ENCODE data around the gene SYT11.

- TF ChIP-seq POLR2A (conservative IDR thresholded peaks at IDR 0.05): peak; percentile 74
- no peak for TF ChIP-seq USF1 (CRISPR knock-in tag; IDR thresholded peaks at IDR 0.05)
- no peak for TF ChIP-seq CTCF (IDR thresholded peaks at IDR 0.05 in 2 of 3, conservative IDR thresholded peaks at IDR 0.05 in 1 of 3; ENCODE audit: insufficient read depth in 2 of 3, low read depth in 1 of 3, low read length in 3 of 3)
- TF ChIP-seq ZBTB8A (IDR thresholded peaks at IDR 0.05; ENCODE audit: partially characterized antibody): no peak
- no peak for TF ChIP-seq SMAD1 (IDR thresholded peaks at IDR 0.05; ENCODE audit: low read depth, low read length, partially characterized antibody)
- no peak; the same call in 1 of the 2 replicates for TF ChIP-seq POLR2AphosphoS5 (IDR thresholded peaks at IDR 0.05; ENCODE audit: control insufficient read depth, insufficient read depth, low read depth, low read length)
- no peak for TF ChIP-seq TEAD4 (IDR thresholded peaks at IDR 0.05; ENCODE audit: low read length)
- no peak for TF ChIP-seq TEAD4 (CRISPR knock-in tag; IDR thresholded peaks at IDR 0.05; ENCODE audit: borderline replicate concordance)
- no peak for TF ChIP-seq SMARCE1 (IDR thresholded peaks at IDR 0.05)
- TF ChIP-seq POLR2AphosphoS2 (IDR thresholded peaks at IDR 0.05; ENCODE audit: low read length): no peak
- no peak for TF ChIP-seq SMARCC2 (IDR thresholded peaks at IDR 0.05; ENCODE audit: low read depth)
- TF ChIP-seq ILK (tag; IDR thresholded peaks at IDR 0.05; ENCODE audit: borderline replicate concordance, low read depth): no peak
Measured at GRCh38 chr1:155912056-155912536, 52.7 kb downstream of the SYT11 start.
